ENCODE results near the gene VWA5B1.

The VWA5B1 gene

DNA sequence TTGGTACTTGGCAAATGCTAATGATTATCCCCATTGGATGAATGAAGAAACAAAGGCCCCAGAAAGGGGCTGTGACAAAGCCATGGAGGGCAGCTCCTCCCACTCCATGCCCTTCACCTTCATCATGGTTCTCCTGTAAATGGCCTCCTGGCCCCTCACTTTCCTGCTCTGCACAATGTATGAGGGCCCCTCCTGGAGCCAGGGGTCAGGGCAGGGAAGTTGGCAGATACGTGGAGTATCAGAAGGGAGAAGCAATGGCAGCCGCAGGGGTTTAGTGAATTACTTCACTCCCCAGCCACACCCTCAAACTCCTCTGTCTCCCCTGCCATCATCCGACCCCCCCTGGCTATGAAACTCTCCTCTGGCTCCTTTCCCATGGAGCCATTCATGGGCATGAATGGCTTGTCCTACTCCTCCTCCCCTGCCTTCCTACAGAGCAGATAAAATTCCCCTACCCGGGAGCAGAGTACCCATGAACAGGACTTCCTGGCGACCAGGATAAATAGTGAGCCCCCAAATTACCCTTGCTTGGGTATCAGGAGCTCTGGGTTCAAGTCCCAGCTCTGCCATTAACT is 109.0 kb downstream of the VWA5B1 start:
- no peak overlapping the region for H3K27ac ChIP-seq (replicated peaks)
- no peak overlapping the region for H3K4me3 ChIP-seq (replicated peaks; ENCODE audit: insufficient read depth, low read length)
- TF ChIP-seq GABPA (IDR thresholded peaks at IDR 0.05; ENCODE audit: low read depth) (no peak), REST (IDR thresholded peaks at IDR 0.05; ENCODE audit: insufficient replicate concordance, low read depth) (no peak), POLR2AphosphoS5 (IDR thresholded peaks at IDR 0.05; ENCODE audit: low read depth) (no peak), SPI1 (IDR thresholded peaks at IDR 0.05; ENCODE audit: borderline replicate concordance, low read depth) (no peak), CTCF (IDR thresholded peaks at IDR 0.05; ENCODE audit: insufficient read depth, low read length) (no peak)
- DNase-seq (ENCODE audit: low read depth in 1 of 2, low spot score in 1 of 2) = no peak
- peaks cover 8% of the 10 kb centered on the region for H3K27me3 ChIP-seq (ENCODE audit: insufficient read depth, poor library complexity, severe bottlenecking)

GRCh38 chr1:20400341-20401177 is 109.9 kb downstream of the VWA5B1 start:
- no peak overlapping the region for H3K4me3 ChIP-seq (replicated peaks; ENCODE audit: insufficient read depth, low read length)
- no peak for DNase-seq (ENCODE audit: low read depth in 1 of 2, low spot score in 1 of 2)
- peaks cover 6% of the 10 kb centered on the region for H3K27me3 ChIP-seq (ENCODE audit: insufficient read depth, poor library complexity, severe bottlenecking)
- no peak for TF ChIP-seq GABPA (IDR thresholded peaks at IDR 0.05; ENCODE audit: low read depth)
- TF ChIP-seq REST (IDR thresholded peaks at IDR 0.05; ENCODE audit: insufficient replicate concordance, low read depth) = no peak
- no peak for TF ChIP-seq SPI1 (IDR thresholded peaks at IDR 0.05; ENCODE audit: borderline replicate concordance, low read depth)
- no peak for TF ChIP-seq CTCF (IDR thresholded peaks at IDR 0.05; ENCODE audit: insufficient read depth, low read length)
- TF ChIP-seq POLR2AphosphoS5 (IDR thresholded peaks at IDR 0.05; ENCODE audit: low read depth) = no peak
- H3K27ac ChIP-seq (replicated peaks) = no peak overlapping the region

GRCh38 chr1:20401405-20402010 is 110.8 kb downstream of the VWA5B1 start:
- peaks cover 6% of the 10 kb centered on the region for H3K27me3 ChIP-seq (ENCODE audit: insufficient read depth, poor library complexity, severe bottlenecking)
- H3K27ac ChIP-seq (replicated peaks) = no peak overlapping the region
- TF ChIP-seq REST (IDR thresholded peaks at IDR 0.05; ENCODE audit: insufficient replicate concordance, low read depth) = no peak
- TF ChIP-seq CTCF (IDR thresholded peaks at IDR 0.05; ENCODE audit: insufficient read depth, low read length) = no peak
- TF ChIP-seq SPI1 (IDR thresholded peaks at IDR 0.05; ENCODE audit: borderline replicate concordance, low read depth) = no peak
- TF ChIP-seq POLR2AphosphoS5 (IDR thresholded peaks at IDR 0.05; ENCODE audit: low read depth) = no peak
- no peak for TF ChIP-seq GABPA (IDR thresholded peaks at IDR 0.05; ENCODE audit: low read depth)
- no peak for DNase-seq (ENCODE audit: low read depth in 1 of 2, low spot score in 1 of 2)
- no peak overlapping the region for H3K4me3 ChIP-seq (replicated peaks; ENCODE audit: insufficient read depth, low read length)

Measured in HL-60 (cell line).